GM19452 (cell line): ENCODE measurements around the gene RTEL1.
A peak's percentile ranks its signal among the peaks of the same experiment; 100 is the strongest.

Source experiments
- ATAC-seq: cut with Tn5 transposase; IDR thresholded peaks from one replicate; pipeline ENCODE4 v1.9.1; 2021; ENCODE audit not compliant: unreplicated experiment

RTEL1 gene

DNA sequence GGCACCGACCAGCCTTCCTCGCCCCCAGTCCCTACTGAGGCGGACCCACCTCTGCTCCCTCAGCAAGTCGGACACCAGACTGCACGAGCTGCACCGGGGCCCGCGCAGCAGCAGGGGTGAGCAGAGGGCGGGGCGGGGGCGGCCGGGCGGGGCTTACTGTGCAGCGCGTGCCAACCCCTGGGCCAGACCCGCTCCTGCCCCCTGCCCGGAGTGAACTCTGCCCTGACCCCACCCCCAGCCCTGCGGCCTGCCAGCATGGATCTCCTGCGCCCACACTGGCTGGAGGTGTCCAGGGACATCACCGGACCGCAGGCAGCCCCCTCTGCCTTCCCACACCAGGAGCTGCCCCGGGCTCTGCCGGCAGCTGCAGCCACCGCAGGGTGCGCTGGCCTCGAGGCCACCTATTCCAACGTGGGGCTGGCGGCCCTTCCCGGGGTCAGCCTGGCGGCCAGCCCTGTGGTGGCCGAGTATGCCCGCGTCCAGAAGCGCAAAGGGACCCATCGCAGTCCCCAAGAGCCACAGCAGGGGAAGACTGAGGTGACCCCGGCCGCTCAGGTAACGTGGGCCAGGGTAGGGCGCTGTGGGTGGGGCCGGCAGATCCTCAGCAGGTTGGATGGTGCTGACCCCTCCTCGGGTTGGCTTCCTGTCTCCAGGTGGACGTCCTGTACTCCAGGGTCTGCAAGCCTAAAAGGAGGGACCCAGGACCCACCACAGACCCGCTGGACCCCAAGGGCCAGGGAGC, 80.0 kb downstream of the RTEL1 start:
- ATAC-seq: no peak

GRCh38 chr20:63738687-63739129, 80.6 kb downstream of the RTEL1 start:
- no peak for ATAC-seq

DNA sequence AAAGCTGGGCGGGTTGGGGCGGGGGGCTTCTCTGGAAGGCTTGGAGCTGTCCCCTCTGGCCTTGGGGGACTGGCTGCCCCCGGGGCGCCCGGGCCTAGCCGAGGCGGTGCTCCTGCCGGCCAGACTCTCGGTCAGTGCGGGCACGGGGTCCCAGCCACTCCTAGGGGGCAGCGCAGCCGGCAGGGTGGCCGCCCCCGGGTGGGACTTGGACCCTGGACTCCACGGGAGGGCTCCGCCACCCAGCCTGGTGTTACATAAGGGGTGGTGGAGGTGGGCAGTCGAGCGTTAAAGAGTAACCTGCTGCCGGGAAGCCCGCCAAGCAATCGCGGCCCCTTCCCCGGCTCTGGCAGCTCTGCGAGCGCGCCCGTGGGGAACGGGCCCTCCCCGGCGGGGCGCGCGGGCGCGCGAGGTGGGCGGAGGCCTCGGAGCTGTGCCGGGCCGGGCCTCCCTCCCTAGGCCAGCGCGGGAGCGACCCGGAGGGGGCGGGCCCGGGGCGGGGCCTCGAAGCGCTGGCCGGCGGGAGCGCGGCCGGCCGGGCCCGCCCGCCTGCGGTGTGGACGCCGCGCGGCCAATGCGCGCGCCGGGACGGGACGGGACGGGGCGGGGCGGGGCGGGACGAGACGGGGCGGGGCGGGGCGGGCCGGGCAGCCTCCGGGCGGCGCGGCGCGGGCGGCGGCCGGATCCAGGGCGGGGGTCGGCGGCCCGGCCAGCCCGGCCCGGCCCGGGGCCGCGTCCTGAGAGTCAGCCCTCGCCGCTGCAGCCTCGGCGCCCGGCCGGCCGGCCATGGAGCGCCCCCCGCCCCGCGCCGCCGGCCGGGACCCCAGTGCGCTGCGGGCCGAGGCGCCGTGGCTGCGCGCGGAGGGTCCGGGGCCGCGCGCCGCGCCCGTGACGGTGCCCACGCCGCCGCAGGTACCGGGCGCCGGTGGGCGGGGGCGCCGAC, 81.3 kb downstream of the RTEL1 start, which contains the start of gene SLC2A4RG:
Gene SLC2A4RG (plus strand): TSS at position 647 of the 940 bp plus-strand sequence. CDS start 137 bp downstream, at position 784.
- ATAC-seq: peak; percentile 41

GRCh38 chr20:63740070-63740626, 82.0 kb downstream of the RTEL1 start:
- no peak for ATAC-seq

DNA sequence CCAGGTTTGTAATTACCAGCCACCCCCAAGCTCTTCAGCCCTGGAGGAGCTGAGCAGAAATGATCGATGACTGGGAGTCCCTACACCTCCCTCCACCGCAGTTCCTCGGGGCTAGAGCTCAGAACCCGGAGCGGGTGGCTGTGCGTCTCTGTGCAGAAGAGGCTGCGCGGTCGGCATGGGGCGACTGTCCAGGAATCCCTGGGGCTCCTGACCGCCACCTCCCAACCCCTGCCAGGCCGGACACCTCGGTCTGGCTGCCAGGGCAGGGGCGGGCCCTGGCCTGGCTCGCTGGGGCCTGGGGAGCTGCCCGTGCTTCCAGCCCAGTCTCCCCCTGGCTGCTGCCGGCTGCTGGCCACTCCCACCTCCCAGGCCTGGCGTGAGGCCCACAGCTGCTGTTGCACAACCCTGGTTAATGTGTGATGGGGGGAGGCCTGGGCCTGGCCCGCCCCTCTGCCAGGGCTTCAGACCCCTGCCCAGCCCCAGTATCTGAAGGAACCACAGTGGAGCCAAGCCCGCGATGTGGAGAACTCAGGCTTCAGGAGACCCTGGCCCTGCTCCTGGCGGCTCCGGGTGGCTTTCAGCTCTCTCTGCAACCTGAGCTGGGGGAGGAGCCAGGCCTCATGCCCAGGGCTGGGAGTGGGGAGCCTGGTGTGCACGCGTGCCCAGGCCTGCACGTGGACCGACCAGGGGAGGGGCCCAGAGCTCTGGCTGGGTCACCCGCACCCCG, 82.7 kb downstream of the RTEL1 start:
- ATAC-seq: no peak

GRCh38 chr20:63741354-63741675, 83.2 kb downstream of the RTEL1 start:
- ATAC-seq: no peak

DNA sequence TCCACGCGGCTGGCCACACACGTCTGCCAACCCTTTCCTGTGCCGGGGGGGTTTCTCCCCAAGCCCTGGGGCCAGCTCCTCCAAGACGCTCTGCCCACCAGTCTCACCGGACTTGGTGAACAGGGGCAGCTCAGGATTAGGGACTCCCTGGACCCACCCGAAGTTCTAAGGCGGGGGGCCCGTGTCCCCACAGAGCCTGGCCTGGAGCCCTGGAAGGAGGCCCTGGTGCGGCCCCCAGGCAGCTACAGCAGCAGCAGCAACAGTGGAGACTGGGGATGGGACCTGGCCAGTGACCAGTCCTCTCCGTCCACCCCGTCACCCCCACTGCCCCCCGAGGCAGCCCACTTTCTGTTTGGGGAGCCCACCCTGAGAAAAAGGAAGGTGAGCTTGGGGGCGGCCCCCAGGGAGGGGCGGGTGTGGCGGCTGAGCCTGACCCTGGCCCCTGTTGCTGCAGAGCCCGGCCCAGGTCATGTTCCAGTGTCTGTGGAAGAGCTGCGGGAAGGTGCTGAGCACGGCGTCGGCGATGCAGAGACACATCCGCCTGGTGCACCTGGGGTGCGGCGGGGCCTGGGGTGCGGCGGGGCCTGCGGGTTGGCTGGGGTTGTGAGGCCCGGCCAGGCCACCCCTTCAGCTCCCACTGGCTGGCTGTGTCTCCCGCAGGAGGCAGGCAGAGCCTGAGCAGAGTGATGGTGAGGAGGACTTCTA, 83.7 kb downstream of the RTEL1 start:
- ATAC-seq: no peak

DNA sequence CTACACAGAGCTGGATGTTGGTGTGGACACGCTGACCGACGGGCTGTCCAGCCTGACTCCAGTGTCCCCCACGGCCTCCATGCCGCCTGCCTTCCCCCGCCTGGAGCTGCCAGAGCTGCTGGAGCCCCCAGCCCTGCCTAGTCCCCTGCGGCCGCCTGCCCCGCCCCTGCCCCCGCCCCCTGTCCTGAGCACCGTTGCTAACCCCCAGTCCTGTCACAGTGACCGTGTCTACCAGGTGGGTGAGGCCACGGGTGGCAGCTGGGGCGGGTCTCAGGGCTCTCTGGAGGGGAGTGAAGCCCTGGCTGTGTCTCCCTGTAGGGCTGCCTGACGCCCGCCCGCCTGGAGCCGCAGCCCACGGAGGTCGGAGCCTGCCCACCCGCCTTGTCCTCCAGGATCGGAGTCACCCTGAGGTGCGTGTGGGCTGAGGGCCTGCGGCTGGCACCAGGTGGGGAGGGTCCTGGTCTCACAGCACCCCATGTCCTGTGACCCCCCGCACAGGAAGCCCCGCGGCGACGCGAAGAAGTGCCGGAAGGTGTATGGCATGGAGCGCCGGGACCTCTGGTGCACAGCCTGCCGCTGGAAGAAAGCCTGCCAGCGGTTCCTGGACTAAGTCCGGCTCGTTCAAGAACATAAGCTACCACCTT, 84.4 kb downstream of the RTEL1 start:
- ATAC-seq: no peak

GRCh38 chr20:63743210-63743970, 85.3 kb downstream of the RTEL1 start:
- ATAC-seq: no peak

DNA sequence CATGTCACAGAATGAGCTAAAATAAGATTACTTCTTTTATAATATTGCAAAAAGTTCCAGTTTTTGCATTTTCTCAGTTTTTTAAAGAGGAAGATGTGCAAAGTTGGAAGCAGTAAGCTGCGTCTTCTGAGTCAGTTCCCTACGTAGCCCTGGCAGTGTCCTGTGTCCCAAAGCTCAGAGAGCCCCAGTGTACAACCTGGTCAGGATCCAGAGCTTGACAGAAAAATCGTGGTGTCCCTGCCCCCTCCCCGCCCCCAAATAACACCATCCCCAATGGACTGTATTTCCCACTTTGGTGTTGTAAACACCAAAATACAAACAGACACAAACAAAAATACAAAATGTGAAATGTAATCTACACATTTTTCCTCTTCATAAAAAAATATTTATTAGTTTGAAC, 86.0 kb downstream of the RTEL1 start:
- no peak for ATAC-seq

DNA sequence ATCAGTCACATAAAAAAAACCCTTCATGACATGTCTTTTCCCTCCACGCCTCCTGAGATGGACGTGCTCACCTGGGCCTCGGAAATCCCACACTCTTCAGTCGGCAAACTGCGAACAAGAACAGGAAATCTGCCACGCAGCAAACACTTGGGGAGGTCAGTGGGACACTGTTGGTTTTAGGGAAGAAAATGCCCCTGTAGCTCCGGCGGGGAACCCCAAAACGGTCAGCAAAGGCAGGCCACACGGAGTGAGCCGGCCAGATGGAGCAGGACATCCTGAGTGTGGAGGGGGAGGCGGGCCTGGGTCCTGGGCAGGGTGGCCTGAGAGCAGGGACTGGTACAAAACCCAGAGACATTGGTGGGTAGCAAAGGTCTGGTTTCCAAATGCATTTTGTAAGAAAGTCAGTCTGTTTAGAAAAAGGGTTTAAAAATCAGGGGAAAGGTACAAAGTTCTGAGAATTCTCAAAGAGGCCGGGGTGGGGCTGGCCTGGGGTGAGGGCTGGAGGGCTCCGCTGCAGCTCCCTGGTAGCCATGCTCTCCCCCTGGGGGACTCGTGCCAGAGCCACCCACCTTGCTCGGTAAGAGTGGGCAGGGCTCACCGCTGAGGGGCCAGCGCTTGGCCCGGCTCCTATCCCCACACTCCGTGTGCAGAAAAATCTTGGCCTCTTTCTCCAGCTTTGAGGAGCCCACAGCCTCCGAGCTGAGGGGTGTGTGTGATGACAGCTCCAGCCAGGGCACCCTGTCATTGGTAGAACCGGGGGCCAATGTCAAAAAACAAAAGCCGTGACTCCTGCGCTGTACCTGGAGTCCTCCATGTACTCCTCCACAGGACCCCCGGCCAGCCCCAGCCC, 86.7 kb downstream of the RTEL1 start:
- ATAC-seq: no peak

GRCh38 chr20:63745424-63745805, 87.3 kb downstream of the RTEL1 start:
- ATAC-seq: no peak
